ENCODE results near the gene METTL21A. TPM values are rescaled to one million over a fixed set of nuclear protein-coding genes. Genes with fewer than 3 reads are reported as not detected.

Gene METTL21A
- total RNA-seq, 4 donors from 2014 or later = 7.7 to 28.8 (median 22.0) TPM

Small RNA genes lying within 50 kb of the gene (small RNA-seq; reads per million reads assigned to genes)
- gene RPS29P9 = not detected

Other genes with a start within 250 kb of the METTL21A start
- gene CREB1, start 95.4 kb downstream of the METTL21A start, total RNA-seq = 10 to 100 TPM; 38.2 to 82.3 (median 49.4) TPM
- gene CCNYL1, start 86.2 kb upstream of the METTL21A start, total RNA-seq = 10 to 100 TPM; 23.2 to 58.4 (median 26.0) TPM
- gene FZD5, start 144.5 kb upstream of the METTL21A start, total RNA-seq = 10 to 100 TPM in 3 of 4 donors, 1 to 10 TPM in 1; 7.1 to 21.7 (median 18.1) TPM